ENCODE results near the gene RIC8A. TPM values are rescaled to one million over a fixed set of nuclear protein-coding genes. Genes with fewer than 3 reads are reported as not detected.
A peak's percentile ranks its signal among the peaks of the same experiment; 100 is the strongest.
"Not testable (repeated sequence)": the region's sequence is repeated elsewhere in the genome, so short reads cannot be mapped to it uniquely, and the experiment has no call there.

Gene RIC8A
- total RNA-seq, 1 donor from 2014 or later, result 52.3 TPM

- intact Hi-C loops (cut with DNase I), result no loop called here
- ATAC-seq (no peak), DNase-seq (ENCODE audit: missing footprints) (no peak)
Observed at GRCh38 chr11:214083-214482, 6.6 kb downstream of the RIC8A start.

- no peak for ATAC-seq
- no peak for DNase-seq (ENCODE audit: missing footprints)
- intact Hi-C loops (cut with DNase I), result no loop called here
Observed at GRCh38 chr11:215581-216037, 8.1 kb downstream of the RIC8A start.

- intact Hi-C loops (cut with DNase I), result no loop called here
- ATAC-seq (no peak), DNase-seq (ENCODE audit: missing footprints) (no peak)
Observed at GRCh38 chr11:216081-216974, 8.8 kb downstream of the RIC8A start.

GRCh38 chr11:217704-218103 is 10.2 kb downstream of the RIC8A start:
- ATAC-seq (no peak), DNase-seq (ENCODE audit: missing footprints) (no peak)
- intact Hi-C loops (cut with DNase I), result no loop called here

GRCh38 chr11:218815-219593 is 11.5 kb downstream of the RIC8A start:
- no peak for ATAC-seq
- intact Hi-C loops (cut with DNase I), result no loop called here

GRCh38 chr11:220641-221215 is 13.2 kb downstream of the RIC8A start:
- intact Hi-C loops (cut with DNase I); ATAC-seq: not testable (repeated sequence)

More at GRCh38 chr11:218815-219593, 11.5 kb downstream of the RIC8A start:
- DNase-seq (ENCODE audit: missing footprints), result no peak

GRCh38 chr11:221539-221938 is 14.0 kb downstream of the RIC8A start:
- no peak for DNase-seq (ENCODE audit: missing footprints)
- ATAC-seq, result no peak

More at GRCh38 chr11:220641-221215, 13.2 kb downstream of the RIC8A start:
- not testable (repeated sequence) for DNase-seq (ENCODE audit: missing footprints)

GRCh38 chr11:221998-222789 is 14.7 kb downstream of the RIC8A start:
- intact Hi-C loops (cut with DNase I), result no loop called here
- ATAC-seq (peak; percentile 35), DNase-seq (ENCODE audit: missing footprints) (no peak)

More at GRCh38 chr11:221539-221938, 14.0 kb downstream of the RIC8A start:
- intact Hi-C loops (cut with DNase I), result no loop called here

- ATAC-seq (no peak), DNase-seq (ENCODE audit: missing footprints) (no peak)
- intact Hi-C loops (cut with DNase I), result no loop called here
Observed at GRCh38 chr11:223026-223789, 15.7 kb downstream of the RIC8A start.

- intact Hi-C loops (cut with DNase I), result no loop called here
- no peak for DNase-seq (ENCODE audit: missing footprints)
- ATAC-seq, result no peak
Observed at GRCh38 chr11:223884-224283, 16.4 kb downstream of the RIC8A start.

- DNase-seq (ENCODE audit: missing footprints), result no peak
- ATAC-seq, result no peak
- intact Hi-C loops (cut with DNase I), result no loop called here
Observed at GRCh38 chr11:224424-224823, 16.9 kb downstream of the RIC8A start.

GRCh38 chr11:225734-226453 is 18.4 kb downstream of the RIC8A start:
- DNase-seq (ENCODE audit: missing footprints) (no peak), ATAC-seq (no peak)
- intact Hi-C loops (cut with DNase I), result no loop called here

- DNase-seq (ENCODE audit: missing footprints) (no peak), ATAC-seq (no peak)
- intact Hi-C loops (cut with DNase I), result no loop called here
Observed at GRCh38 chr11:227824-228379, 20.4 kb downstream of the RIC8A start.

- intact Hi-C loops (cut with DNase I), result no loop called here
- ATAC-seq, result no peak
- no peak for DNase-seq (ENCODE audit: missing footprints)
Observed at GRCh38 chr11:230431-230830, 22.9 kb downstream of the RIC8A start.

- DNase-seq (ENCODE audit: missing footprints) (no peak), ATAC-seq (no peak)
- intact Hi-C loops (cut with DNase I), result loop anchor here (1.0 kb wide), 1 partner anchor 25 kb away; no protein-coding TSS in a partner anchor
Observed at GRCh38 chr11:232783-233565, 25.5 kb downstream of the RIC8A start.

- no peak for DNase-seq (ENCODE audit: missing footprints)
- intact Hi-C loops (cut with DNase I), result loop anchor here (5.0 kb wide), 1 partner anchor 122 kb away; no protein-coding TSS in a partner anchor
- ATAC-seq, result no peak
Observed at GRCh38 chr11:235180-235579, 27.7 kb downstream of the RIC8A start.
